ENCODE results near the gene RGS19.
A peak's percentile ranks its signal among the peaks of the same experiment; 100 is the strongest.
"Not testable (repeated sequence)": the region's sequence is repeated elsewhere in the genome, so short reads cannot be mapped to it uniquely, and the experiment has no call there.

Gene RGS19

DNA sequence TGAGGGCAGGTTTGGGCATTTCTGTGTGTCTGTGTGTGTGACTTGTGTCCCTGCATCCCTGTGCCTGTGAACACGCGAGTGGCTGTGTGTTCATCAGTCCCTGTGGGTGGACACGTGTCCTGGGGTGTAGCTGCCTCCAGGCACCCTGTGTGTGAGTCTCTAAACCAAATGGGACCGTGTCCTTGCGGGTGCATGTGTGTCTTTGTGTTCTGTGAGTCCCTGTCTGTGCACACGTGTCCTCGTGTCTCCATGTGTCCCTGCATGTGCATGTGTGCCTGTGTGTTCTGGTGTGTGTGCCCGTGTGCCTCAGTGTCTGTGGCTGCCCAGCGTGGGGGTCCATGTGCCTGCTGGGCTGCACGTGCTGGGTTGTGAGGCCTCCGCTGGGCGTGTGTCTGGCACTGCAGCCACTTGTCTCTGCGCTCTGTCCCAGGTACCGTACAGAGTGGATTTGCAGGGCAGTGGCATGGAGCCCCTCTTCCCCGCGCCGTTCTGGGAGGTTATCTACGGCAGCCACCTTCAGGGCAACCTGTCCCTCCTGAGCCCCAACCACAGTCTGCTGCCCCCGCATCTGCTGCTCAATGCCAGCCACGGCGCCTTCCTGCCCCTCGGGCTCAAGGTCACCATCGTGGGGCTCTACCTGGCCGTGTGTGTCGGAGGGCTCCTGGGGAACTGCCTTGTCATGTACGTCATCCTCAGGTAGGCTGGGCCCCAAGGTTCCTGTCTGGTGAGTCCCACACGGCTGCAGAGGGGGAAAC is 13.1 kb upstream of the RGS19 start:
- no peak for DNase-seq

DNA sequence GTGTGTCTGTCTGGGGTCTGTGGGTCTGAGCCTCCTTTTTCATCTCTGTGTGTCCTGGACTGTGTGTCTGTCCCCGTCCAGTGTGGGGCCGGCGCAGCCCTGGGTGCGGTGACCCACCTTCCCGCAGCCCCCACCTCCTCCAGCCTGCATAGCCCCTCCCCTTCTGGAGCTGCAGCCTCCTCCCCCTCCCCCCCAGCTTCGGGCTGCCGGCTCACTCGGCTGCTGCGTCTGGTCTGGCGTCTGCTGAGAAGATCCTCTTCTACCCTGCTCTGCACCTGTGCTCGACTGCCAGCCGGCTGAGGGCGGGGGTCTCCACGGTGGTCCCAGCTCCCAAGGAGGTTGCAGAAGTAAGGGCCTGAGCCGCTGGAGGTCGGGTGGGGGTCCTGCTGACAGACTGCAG is 12.5 kb upstream of the RGS19 start:
- DNase-seq = no peak

DNA sequence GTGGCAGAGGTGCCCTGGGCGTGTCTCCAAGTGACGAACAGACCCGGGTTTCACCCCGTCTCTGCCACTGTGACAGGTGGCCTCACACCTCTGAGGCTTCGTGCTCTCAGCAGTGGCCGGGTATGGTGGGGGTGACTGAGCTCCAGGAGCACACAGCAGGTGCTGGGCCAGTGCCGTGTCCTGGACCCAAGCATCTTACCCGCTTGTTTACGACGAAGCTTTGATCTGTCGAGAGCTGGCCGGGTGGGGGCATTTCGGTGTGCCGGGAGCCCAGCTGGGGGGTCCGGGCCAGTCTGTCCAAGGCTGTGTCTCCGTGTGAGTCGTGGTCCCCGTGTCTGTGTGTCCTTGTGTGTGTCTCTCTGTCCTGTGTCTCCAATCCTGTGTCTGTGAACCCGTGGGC is 12.0 kb upstream of the RGS19 start:
- no peak for DNase-seq

DNA sequence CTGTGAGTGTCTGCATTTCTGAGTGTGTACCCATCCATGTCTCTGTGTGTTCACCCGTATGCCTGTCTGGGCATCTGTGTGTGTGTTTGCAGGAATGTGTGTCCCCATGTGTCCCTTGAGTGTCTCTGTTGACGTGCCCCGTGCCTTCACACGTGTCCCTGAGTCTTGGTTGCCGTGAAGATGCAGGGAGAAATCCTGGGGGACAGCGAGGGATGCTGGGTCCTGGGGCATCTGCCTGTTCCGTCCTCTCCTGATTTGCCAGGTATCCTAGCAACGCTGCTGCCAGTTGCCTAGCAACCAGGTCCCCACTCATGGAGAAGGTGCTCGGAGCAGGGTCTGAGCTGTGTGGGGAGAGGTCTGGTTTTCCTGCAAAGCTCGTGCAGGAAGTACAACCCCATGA is 10.8 kb upstream of the RGS19 start:
- peak; percentile 39 for DNase-seq

DNA sequence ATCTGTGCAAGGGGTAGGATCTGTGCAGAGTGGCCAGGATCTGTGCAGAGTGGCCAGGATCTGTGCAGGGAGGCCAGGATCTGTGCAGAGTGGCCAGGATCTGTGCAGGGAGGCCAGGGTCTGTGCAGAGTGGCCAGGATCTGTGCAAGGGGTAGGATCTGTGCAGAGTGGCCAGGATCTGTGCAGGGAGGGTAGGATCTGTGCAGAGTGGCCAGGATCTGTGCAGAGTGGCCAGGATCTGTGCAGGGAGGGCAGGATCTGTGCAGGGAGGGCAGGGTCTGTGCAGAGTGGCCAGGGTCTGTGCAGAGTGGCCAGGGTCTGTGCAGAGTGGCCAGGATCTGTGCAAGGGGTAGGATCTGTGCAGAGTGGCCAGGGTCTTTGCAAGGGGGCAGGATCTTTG is 9.3 kb upstream of the RGS19 start:
- DNase-seq = not testable (repeated sequence)

DNA sequence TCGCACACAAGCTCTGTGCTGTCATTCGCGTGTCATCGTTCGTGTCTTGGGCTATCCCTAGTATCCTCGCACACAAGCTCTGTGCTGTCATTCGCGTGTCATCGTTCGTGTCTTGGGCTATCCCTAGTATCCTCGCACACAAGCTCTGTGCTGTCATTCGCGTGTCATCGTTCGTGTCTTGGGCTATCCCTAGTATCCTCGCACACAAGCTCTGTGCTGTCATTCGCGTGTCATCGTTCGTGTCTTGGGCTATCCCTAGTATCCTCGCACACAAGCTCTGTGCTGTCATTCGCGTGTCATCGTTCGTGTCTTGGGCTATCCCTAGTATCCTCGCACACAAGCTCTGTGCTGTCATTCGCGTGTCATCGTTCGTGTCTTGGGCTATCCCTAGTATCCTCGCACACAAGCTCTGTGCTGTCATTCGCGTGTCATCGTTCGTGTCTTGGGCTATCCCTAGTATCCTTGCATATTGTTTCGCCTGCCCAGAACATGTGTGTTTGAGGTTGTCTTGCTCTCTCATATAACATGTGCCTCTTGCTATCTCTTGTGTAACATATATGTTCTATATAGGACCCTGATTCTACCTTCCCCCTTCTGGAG is 8.0 kb upstream of the RGS19 start:
- DNase-seq = not testable (repeated sequence)

DNA sequence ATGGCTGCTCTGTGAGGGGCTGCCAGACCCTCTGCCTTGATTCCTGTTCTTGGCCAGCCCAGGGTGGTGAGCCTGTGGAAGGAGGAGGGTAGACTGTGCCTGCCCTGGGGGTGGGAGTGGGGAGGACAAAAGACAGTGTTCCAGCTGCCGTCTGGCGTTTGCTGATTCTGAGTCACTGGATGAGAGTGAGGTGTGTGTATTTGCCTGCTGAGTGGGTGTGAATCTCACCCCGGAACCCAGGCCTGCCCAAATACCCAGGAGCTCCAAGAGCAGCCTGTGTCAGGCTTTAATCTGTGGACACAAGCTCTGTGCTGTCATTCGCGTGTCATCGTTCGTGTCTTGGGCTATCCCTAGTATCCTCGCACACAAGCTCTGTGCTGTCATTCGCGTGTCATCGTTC is 7.5 kb upstream of the RGS19 start:
- no peak for DNase-seq

DNA sequence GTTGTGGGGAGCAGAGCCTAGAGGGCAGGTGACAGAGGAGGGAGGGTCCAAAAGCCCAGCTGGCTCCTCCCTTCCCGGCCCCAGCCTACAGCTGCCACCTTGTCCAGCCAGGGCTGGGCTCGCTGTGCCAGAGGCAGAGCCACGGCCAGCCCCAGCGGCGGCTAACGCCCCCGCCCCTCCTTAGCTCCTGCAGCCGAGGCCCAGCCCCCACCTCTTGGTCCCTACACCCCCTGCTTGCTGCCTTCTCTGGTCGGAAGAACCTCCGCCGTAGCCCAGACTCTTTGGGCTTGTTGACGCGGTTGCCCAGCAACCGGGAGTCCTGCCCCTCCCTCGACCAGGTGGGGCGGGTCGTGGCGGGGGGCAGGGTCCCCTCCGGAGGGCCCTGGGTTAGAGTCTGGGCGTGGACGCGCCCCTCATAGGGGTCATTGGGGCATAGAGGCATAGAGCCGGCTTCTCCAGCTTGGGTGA is 5.4 kb upstream of the RGS19 start:
- peak; percentile 66 for DNase-seq

DNA sequence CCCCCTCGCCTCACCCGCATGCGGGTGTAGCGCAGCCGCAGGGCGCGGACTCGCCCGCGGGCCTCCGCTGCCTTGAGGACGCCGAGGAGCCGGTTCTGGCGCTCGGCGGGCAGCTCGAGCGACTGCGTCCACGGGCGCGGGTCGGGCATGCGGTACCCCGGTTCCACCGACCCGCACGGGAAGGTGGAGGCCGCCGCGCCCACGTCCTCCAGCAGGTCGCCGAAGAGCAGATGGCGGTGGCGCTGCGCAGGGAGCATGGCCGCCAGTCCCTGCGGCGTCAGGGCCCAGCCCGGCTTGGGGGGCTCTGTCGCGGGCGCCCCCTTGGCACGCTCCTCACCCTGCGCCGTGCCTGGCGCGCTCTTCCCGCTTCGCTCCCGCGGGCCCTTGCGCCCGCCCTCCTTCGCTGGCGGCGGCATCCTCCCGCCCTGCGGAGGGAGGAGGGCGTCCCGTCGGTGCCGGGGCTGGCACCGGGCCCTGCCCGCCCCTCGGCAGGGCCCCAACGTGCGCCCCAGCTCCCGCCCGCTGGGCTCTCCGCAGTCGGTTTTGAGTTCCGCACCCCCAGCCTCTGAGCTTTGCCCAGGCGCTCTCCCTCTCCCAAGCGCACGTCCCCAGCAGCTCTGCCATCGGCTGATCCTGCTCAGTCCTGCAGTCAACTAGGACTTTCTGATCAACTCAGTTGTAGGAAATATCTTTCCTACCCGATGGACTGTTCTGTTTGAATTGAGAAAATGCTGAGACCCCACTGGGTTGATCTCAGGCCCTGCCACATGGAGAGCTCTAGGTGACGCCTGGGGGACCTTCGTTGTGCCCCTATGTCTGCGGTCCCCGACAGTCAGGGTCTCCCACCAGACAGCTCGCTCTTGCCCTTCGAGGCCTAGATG is 4.7 kb upstream of the RGS19 start, which contains the start of gene LKAAEAR1:
LKAAEAR1 (minus strand) TSS at position 595 of the 881 bp plus-strand sequence; CDS start at position 416, 179 bp downstream.
- DNase-seq = no peak

DNA sequence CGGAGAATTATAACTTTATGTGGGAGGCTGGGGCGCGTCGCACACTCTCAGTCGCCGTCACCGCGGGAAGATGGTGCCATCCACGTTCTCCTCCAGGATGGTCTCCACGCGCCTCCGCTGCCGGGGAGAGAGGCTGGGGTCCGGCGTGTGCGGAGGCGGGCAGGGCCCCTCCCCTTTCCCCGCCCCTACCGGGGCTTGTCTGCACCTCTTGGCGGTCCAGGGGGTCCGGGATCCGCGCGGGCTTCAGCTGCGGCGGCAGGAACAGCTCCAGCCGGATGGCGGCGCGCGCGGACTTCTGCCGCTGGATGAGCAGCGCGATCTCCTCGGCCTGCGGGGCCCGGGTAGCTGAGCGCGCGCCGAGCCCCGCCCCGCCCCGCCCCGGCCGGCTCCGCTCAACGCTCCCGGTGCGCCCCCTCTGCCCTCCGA is 4.1 kb upstream of the RGS19 start:
- DNase-seq = peak; percentile 74

DNA sequence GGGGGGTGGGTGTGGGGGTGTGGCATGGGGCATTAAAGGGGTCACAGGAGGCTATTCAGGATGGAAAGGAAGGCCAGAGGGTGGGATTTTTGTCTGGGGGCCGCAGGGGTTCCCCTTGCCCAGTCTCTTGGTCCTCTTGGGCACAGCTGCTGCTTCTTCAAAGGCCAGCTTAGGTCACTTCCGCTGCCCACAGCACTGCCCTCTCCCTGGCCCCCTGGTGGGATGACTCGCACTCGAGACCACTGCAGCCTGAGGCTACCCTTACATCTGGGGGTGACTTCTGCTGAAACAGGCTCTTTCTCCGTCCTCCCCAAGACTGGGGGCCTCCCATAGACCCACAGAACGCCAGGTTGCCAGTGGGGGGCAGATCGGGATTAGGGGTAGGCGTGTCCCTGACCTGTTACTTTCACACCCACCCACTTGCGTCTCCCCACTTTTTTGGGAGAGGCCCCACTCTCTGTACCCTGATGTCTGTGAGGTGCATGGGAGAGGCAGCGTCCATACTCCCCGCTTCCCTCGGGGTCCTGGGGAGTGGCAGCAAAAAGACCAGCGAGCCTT is 3.6 kb upstream of the RGS19 start:
- no peak for DNase-seq

DNA sequence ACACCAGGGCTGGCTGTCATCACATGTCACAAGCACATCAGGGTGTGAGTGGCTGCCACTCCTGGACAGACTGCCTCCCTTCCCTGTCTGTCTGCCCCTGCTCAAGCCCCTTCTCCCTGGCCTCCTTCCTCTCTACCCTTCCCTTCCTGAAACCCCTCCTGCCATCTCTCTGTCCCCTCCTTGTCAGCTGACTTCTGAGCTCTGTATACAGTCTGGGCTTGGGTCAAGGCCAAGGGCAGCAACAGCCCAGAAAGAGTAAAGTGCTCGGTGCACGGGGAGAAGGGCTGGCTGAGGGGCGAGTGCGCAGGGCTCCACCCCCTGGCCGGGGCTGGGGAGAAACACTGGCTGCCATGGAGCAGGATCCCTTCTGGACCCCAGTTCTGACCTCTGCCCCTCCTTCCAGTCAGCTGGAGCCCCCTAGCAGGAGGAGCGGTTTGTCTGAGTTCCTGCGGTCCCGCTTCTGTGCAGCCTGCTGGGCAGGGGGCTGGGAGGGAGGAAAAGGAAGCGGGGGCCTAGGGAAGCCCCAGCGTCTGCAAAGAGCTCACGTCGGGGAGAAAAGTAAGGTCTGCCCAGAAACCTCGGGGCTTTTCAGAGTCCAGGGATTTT is 2.9 kb upstream of the RGS19 start:
- DNase-seq = no peak

DNA sequence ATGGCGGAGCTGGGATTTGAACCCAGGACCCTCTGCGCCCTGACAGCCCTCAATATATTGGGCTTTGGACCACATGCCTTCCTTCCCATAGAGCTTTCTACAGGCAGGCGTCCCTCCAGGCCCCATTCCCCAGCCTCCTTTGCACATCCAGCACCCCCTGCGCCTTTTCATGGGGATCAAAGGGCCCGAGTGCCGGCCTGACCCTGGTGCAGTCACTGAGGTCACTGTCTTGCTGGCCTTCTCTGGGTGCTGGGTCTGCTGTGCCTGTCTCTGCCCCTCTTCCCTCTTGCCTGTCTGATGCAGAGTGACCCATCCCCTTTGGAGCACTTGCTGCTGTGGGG is 2.3 kb upstream of the RGS19 start:
- DNase-seq = no peak

DNA sequence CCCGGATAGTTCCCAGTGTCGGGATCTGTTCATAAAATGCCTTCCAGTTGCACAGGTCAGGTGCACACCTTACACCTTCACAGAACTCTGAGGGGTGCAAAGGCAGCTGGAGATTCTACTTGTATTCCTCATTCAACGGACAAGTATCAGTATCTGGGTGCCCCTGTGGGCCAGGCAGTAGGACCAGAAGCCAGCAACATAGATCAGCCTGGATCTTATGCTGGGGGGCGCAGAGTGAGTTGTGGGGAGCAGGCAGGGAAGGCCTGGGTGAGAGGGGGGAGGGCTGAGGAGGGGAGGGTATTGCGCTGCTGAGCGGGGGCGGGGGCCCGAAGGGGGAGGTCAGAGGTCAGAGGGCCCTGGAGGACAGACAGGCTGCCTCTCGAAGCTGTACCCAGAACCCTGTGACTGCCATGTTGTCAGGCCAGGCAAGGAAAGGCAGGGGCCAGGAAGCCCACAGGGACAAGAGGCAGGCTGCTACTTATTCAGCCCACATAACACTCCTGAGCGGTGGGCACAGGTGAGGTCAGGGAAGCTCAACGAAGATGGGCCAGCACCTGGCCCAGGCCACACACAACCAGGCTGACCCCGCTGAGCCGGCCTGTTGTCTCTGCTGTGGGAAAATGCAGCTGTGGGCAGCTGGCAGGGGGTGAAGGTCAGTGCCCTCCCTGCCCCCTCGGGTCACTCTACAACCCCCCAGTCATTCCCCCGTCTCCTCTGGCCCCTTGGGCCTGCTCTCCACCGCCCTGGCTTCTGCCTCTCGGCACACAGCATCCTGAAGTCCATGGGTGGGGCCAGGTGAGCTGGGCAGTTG is 1.7 kb upstream of the RGS19 start:
- DNase-seq = no peak

DNA sequence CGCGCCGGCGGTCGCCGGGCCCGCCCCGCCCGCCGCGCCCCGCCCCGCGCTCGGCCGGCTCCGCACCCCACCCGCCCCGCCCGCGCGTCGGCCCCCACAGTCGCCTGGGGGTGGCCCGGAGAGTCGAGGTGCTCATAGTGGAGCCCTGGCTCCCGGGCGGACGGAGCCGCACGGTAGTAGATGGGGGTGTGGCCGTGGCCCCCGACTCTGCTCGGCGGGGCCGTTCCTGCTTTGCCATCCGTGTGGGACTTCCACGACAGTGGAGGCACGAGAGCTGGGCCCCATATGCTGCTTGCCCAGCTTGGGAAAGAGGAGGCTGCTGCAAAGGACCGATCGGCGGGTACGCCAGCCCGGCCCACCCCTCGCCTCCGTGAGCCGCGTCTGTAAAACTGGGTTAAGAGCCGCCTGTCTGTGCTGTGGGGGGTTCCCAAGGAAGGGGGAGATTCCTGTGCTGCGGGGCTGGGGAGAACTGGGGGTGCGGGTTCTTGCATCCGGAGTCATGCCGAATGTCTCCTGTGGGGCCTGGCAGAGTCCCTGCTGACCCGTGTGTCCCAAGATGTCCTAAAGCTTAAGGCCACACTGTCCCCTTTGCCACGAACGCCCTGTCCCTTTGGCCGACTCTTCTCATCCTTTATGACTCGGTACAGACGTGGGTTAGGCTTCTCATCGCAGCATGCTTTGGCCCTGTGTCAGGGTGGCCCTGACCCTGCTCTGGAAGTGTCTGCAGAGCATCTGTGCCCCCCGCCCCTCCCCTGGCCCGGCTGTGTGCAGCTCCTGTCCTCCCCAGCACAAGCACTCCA is 895 bp upstream of the RGS19 start, which contains the start of gene OPRL1:
OPRL1 (plus strand) TSS at position 70 of the 800 bp plus-strand sequence. CDS start 12,639 bp downstream, outside the sequence.
- no peak for DNase-seq

DNA sequence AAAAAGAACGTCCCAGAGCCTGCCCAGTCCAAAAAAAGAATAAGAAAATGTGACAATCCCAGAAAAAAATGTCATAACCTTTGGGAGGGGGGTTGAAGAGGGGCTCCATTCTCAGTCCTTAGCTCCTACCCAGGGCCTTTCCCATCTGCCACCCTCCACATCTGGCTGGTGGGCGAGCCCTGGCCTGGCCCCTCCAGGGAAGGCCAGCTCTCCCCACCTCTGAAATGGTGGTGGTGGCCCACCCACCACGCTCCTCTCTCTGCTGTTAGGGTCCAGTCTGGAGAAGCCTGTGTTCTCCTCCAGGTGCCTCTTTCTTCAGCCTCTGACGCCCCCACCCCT is 415 bp downstream of the RGS19 start:
- DNase-seq = no peak

DNA sequence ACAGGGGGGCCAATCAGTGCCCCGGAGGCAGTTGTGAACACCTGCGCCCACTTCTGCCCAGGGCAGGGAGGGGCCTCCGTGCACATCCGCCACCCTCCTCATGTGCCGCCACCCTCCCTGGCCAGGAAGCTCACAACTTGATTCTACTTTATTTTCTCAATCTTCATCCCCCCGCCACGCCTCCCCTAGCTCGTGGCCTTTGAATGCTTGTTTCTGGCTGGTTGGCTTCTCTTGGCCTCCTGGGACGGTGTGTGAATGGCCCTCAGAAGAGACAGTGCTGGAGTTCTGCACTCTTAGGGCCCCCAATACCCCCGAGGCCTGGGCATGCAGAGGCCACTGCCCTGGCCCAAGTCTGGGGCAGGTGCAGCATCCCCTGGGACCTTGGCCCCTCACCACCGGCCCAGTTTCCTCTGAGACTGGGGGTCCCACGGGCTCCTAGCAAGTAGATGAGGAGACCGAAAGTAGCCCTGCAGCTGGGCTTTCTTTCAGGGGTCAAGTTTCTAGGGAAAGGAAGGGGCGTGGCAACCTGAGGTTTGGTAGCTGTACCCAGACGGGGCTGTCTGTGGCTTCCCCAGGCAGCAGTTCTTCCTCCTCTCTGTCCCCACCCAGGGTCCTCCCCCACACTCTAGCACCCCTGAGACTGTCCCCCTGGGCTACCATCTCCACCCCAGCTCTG is 1.3 kb downstream of the RGS19 start:
- DNase-seq = peak; percentile 88

DNA sequence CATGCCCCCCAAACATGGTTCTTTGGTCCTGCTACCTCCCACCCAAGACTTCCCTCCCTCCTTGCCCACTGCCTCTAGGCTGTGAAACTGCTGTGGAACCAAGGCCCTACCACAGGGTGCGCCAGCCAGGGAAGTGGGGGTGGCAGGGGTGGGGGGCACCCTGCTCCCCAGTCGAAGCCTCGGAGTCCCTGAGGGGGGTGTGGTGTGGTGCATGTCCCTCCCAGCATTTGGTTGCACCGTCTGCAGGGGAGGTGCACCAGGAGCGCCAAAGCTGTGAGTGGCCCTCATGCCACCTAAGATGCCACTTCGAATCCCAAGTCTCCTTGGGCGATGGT is 1.8 kb downstream of the RGS19 start:
- DNase-seq = no peak

DNA sequence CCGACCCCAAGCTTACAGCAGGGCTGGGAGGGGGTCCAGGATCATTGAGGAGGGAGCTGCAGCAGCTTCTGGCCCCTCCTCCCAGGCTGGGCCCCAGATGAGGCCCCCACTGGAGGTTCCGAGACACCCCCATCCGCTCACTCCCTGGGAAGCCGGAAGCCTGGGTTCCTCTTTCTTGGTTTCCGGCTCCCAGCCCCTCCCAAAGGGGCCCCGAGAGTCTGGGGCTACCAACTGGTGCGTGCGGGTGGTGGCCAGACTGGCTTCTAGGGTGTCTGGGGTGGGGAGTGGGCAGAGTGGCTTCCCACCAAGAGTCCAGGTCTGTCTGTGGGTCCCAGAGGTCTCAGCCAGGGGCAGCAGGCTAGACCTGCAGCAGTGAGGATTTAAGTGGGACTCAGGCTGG is 2.2 kb downstream of the RGS19 start:
- no peak for DNase-seq
